Activated naive CD4-positive, alpha-beta T cell treated with anti-CD3 and anti-CD28 coated beads, Interleukin-2, amount 10 ng/mL, durations not matched to agents 5 hours and 36 hours (primary cell): ENCODE measurements around the gene STH. TPM values are rescaled to one million over a fixed set of nuclear protein-coding genes. Genes with fewer than 3 reads are reported as not detected.

ENCODE experiments used
- total RNA-seq, 2 experiments: library from RNA; stranded (reverse); gene quantifications; one replicate each; pipeline ENCODE4 v1.2.3, GENCODE V29; 2021

STH gene, protein sequence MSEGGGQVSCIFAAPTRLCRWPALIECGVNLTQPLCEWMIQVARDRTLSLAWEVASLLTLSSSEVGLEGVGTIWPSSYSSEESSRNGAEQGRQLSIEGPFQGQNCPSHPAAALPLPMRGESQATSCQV
- total RNA-seq = not detected

DNA sequence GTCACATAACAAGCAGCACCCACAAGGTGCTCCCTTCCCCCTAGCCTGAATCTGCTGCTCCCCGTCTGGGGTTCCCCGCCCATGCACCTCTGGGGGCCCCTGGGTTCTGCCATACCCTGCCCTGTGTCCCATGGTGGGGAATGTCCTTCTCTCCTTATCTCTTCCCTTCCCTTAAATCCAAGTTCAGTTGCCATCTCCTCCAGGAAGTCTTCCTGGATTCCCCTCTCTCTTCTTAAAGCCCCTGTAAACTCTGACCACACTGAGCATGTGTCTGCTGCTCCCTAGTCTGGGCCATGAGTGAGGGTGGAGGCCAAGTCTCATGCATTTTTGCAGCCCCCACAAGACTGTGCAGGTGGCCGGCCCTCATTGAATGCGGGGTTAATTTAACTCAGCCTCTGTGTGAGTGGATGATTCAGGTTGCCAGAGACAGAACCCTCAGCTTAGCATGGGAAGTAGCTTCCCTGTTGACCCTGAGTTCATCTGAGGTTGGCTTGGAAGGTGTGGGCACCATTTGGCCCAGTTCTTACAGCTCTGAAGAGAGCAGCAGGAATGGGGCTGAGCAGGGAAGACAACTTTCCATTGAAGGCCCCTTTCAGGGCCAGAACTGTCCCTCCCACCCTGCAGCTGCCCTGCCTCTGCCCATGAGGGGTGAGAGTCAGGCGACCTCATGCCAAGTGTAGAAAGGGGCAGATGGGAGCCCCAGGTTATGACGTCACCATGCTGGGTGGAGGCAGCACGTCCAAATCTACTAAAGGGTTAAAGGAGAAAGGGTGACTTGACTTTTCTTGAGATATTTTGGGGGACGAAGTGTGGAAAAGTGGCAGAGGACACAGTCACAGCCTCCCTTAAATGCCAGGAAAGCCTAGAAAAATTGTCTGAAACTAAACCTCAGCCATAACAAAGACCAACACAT lies at the start of gene STH:
Gene STH (plus strand): TSS at position 264 of the 913 bp plus-strand sequence. CDS start 30 bp downstream, at position 294.

Other genes starting within 250 kb of the STH start
- not detected for gene CRHR1, start 214.9 kb upstream of the STH start, total RNA-seq
- not detected for gene SPPL2C, start 154.4 kb upstream of the STH start, total RNA-seq
- gene MAPT, start 104.7 kb upstream of the STH start, total RNA-seq = under 1 TPM; 0.18 to 0.26 TPM
- gene KANSL1, start 194.2 kb downstream of the STH start, total RNA-seq = 100 to 1,000 TPM; 118 to 128 TPM